NCI-H2081 (cell line): ENCODE data around the gene VPS35L.

Source experiments
- DNase-seq, 2 experiments: peaks; one replicate each; lab custom pipeline; 2025; lab: John Stamatoyannopoulos, UW

Gene VPS35L

GRCh38 chr16:19555186-19555937 is at the start of gene VPS35L:
VPS35L (plus strand) TSS chr16:19555703; CDS start chr16:19555730, 27 bp downstream.
- DNase-seq: peak; percentile 87 to 91

- DNase-seq: no peak
Measured at GRCh38 chr16:19506965-19507364, 48.5 kb upstream of the VPS35L start.

- no peak for DNase-seq
Measured at GRCh38 chr16:19507867-19508266, 47.6 kb upstream of the VPS35L start.

DNA sequence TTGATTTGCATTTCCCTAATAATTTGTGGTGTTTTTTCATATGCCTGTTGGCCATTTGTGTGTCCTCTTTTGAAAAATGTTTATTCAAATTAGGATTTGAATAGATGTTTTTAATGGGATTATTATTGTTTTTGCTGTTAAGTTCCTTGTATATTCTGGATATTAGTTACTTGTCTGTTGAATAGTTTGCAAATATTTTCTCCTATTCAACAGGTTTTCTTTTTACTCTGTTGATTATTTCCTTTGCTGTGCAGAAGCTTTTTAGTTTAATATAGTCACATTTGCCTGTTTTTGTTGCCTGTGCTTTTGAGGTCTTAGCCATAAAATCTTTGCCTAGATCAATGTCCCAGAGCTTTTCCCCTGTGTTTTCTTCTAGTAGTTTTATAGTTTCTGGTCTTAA is 43.2 kb upstream of the VPS35L start:
- no peak for DNase-seq

GRCh38 chr16:19513377-19514053 is 42.0 kb upstream of the VPS35L start:
- DNase-seq: no peak

DNA sequence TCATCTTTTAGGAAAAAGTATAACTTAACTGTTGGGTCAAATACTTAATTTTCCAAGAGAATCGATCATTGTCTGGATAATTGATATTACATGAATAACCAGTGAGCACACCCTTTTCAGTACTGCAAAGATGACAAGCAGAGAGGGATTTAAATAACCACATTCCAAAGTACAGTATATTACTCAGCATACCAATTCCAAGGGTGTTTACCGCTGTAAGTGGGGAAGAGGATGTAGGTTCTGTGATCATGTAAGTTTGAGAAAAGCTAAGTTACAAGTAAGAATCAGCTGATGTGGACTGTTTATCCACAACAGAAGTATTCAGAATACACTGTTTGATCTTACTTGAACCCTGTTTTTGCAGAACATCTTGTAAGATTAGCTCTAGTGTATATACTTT is 39.7 kb upstream of the VPS35L start:
- DNase-seq: no peak

DNA sequence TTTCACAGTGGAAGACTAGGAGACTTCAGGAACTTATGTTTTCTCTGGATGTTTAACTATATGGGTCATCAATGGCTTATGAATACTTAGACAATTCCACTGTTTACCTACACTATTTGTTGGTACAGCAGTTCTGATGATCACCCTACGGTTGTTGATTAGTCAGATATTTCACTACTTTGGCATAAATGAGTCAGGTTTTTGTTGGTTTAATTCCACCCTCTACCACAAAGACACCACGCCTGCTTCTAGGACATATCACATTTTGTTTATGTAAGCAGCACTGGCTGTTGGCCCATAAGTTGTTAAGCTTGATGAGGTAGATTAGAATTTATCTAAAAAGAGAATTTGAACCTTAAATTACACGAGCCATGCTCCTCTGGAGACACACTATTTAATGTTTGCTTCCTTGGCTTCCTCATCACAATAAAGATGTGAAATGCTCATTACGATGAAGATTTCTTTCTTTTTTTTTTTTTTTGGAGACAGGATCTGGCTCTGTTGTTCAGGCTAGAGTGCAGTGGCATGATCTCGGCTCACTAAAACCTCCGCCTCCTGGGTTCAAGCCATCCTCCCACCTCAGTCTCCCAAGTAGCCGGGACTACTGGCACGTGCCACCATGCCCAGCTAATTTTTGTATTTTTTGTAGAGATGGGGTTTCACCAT is 37.9 kb upstream of the VPS35L start:
- no peak for DNase-seq

- DNase-seq: no peak
Measured at GRCh38 chr16:19518388-19518787, 37.1 kb upstream of the VPS35L start.

DNA sequence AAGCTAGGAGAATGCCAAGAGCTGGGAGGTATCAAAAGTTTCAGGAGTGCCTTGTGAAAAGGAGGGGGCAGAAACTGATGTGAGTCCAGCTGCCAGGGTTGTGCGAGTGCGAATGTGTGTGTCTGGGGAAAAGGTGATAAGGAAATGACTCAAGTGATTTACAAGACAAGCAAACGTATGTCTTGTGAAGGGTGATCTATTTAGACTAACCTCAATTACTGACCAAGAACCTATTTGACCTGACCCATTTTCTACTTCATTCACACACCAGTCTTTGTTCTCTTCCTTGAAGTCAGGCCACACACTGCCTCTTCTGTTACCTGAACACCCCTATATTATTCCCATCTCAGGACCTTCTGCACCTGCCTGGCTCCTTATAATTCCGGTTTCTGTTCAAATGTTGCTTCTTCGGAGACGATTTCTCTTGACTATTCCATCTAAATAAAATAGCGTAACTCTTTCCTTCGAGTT is 34.6 kb upstream of the VPS35L start:
- DNase-seq: no peak

DNA sequence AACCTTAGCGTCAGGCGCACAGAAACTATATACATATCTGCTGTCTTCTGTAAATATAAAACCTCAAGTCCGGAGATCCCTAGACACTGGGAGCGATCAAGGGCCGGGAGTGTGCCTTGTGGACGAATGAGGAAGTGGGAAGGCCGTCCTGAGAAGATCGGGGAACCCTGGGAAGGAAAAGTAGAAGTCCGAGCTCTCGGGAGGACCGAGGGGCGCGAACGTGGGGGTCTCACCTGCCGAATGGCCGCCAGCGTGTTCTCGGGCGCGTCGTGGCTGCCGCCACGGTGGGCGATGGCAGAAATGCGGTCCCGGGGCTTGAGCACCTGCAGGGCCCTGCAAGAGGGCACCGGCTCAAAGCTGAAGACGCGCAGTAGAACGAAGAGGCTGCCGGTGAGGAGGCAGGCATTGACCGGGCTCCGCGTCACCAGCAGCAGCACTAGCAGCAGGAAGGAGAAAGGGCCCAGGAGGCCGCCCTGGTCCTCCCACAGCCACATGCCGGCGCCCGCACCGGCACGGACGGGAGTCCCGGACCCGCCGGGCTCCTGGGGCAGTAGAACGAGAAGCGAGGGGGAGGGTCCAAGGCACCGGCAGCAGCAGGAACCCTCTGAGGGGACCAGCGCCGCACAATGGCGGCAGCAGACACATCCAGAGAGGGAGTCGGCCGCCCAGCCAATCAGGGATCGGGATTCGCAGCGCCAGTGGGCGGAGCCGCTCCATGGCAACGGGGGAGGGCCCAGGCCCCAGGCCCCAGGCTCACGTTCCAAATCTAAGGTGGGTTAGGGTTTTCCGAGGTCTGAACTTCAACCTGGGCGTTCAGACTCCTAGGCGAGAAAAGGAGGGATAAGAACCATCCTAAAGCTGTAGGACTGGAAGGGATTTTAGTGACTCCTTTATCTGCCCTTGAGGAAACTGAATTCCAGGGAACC is 33.8 kb upstream of the VPS35L start, which contains the start of gene GDE1:
Gene GDE1, minus strand, starts transcription at position 628 of the 926 bp plus-strand sequence. Its CDS starts 134 bp downstream, at position 494.
- peak; percentile 94 to 95 for DNase-seq

- no peak for DNase-seq
Measured at GRCh38 chr16:19522397-19522732, 33.1 kb upstream of the VPS35L start.

DNA sequence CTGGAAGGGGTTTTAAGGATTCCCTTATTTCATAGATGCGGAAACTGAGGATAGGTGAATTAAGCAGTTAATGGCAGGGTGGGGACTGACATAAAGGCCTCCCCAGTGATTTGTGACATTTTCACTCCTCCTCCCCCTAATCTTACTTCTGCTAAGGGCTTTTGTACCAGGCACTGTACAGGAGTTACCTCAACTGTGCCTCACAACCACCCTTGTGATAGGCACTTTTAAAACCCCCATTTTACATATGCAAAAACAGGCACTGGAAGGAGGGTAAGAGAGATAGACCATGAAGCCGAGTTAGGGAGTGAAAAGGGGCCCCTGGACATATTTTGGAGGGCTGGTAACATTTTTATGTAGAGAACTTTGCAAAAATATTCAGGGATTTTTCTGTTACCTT is 32.7 kb upstream of the VPS35L start:
- DNase-seq: no peak

DNA sequence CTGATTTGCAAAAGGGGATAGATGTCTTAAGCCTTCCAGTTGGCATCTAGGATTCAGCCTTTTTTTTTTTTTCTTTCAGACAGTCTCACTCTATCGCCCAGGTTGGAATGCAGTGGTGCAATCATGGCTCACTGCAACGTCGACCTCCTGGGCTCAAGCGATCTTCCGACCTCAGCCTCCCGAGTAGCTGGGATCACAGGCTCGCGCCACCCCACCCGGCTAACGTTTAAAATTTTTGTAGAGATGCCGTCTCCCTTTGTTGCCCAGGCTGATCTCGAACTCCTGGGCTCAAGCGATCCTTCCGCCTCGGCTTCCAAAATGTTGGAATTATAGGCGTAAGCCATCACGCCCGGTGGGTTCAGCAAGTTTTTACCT is 32.3 kb upstream of the VPS35L start:
- no peak for DNase-seq

DNA sequence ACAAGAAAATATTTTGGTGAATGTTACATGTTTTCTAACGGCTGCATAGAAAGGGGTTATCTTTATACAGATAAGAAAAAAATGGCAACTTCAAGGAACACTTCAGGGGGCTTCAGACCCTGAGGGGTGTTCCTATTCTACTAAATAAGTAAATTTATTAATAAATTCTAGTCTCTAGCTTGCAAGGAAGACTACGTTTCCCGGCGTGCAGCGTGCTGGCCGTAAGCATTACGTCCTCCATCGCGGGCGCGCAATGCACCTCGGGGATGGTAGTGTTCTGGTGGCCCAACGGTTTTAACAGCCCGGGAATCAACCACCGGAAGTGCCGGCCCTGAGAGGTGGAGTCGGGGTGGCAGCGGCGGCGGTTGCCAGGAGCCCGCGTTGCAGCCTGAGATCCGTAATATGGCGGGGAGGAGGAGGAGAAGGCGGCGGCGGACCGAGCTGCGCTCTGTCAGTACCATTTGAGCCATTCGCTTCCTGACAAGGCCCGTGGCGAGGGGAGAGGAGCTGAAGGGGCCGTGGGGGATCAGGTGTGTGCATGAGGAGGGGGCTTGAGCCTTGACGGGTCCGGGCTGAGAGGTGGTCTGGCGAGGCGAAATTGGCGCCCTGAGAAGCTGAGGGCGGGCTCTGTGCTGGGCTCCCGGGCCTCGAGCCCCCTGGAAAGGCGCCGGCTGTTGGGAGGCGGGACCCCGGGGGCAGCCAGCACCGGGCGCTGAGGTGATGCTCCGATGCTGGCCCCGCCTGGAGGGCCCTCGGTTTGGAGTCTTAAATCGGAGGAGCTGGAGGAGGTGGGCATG is 31.7 kb upstream of the VPS35L start, which contains the start of gene CCP110:
Gene CCP110, plus strand, starts transcription at position 384 of the 797 bp plus-strand sequence. CDS start 3,940 bp downstream, outside the sequence.
- DNase-seq: peak; percentile 97 to 98

DNA sequence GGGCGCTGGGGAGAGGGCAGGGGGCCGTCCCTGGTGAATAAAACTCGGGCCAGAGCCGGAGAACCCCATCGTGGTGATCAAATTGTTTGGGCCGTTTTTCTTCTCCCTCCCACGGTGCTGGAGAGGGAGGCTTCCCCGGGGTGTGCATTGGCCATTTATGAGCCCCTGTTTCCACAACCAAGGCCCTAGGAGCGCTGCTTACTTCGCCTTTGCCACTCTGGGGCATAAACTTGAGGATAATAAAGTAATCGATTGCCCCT is 31.2 kb upstream of the VPS35L start:
- DNase-seq: no peak

- DNase-seq: peak in 1 of 2 experiments; percentile 28
Measured at GRCh38 chr16:19524616-19525384, 30.7 kb upstream of the VPS35L start.

DNA sequence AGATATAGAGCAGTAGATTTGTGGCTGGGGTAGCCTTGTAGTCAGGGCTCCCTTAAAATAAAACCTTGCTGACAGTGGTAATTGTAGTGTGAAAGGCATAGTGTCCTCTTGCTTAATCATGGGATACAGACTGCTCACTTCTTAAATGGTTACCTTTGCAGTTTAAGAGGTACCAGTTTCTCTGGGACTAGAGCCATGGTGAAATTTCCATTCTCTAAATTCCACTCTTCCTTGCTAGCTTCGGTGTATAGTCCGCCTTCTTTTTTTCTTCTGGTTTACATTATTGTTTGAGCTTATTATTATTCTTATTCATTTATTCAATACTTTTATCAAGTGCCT is 30.1 kb upstream of the VPS35L start:
- no peak for DNase-seq

GRCh38 chr16:19527161-19527560 is 28.3 kb upstream of the VPS35L start:
- DNase-seq: no peak

GRCh38 chr16:19528666-19529065 is 26.8 kb upstream of the VPS35L start:
- DNase-seq: no peak

- DNase-seq: no peak
Measured at GRCh38 chr16:19532601-19533000, 22.9 kb upstream of the VPS35L start.
